Right lobe of liver (tissue), 6 donors: ENCODE data around the gene SBF2. TPM values are rescaled to one million over a fixed set of nuclear protein-coding genes. Genes with fewer than 3 reads are reported as not detected.

Source experiments
- ATAC-seq, 4 donors: fragments of 200-7000 bp; cut with Tn5 transposase; one replicate each; pipeline ENCODE4 v1.9.1; 2020; ENCODE audit warnings: mild to moderate bottlenecking in 4 of 4, moderate library complexity in 4 of 4
- DNase-seq, 3 donors: peaks; one replicate each; pipeline ENCODE4 v3.0.0-alpha.2; 2020
- H3K27ac ChIP-seq, 3 donors: fragments of 200-600 bp; one replicate each; pipeline ENCODE4 v1.8.0; 2022
- H3K27me3 ChIP-seq, 2 donors: fragments of 200-600 bp; one replicate each; pipeline ENCODE4 v1.8.0; 2022
- H3K36me3 ChIP-seq, 4 donors: fragments of 200-600 bp; sonication (generic) in 1 of 4; one replicate each; pipeline versions ENCODE4 v1.5.1 to v1.8.0; 2017 to 2022; ENCODE audit warnings: control low read depth in 1 of 4
- H3K4me1 ChIP-seq, 4 donors: fragments of 200-600 bp; sonication (generic) in 1 of 4; one replicate each; pipeline versions ENCODE4 v1.5.1 to v1.8.0; 2017 to 2022; ENCODE audit warnings: control low read depth in 1 of 4
- H3K4me3 ChIP-seq, 3 donors: fragments of 200-600 bp; one replicate each; pipeline ENCODE4 v1.8.0; 2022
- H3K9me3 ChIP-seq, 4 donors: fragments of 200-600 bp; sonication (generic) in 1 of 4; one replicate each; pipeline versions ENCODE4 v1.5.1 to v1.8.0; 2017 to 2022; ENCODE audit warnings: control low read depth in 1 of 4
- CTCF ChIP-seq, 4 donors: fragments of 200-600 bp in 3 of 4; fragments of 450-650 bp in 1 of 4; IDR thresholded peaks; one replicate each; pipeline versions ENCODE4 v1.5.1 to v1.8.0; 2016 to 2022; ENCODE audit warnings: antibody characterized with exemption in 4 of 4, mild to moderate bottlenecking in 2 of 4
- POLR2A ChIP-seq: fragments of 450-650 bp; IDR thresholded peaks from one replicate; pipeline ENCODE4 v1.6.1; 2017; ENCODE audit warnings: antibody characterized with exemption, mild to moderate bottlenecking
- WGBS: methylation state at CpG from one replicate; pipeline ENCODE4 v1.1.6; 2018; ENCODE audit warnings: low coverage, low lambda C conversion rate; ENCODE audit not compliant: insufficient coverage; ENCODE audit errors: missing lambda C conversion rate; 5-methylcytosine and 5-hydroxymethylcytosine counted together
- intact Hi-C, 2 donors: fragments of 100-400 bp; cut with DNase I; formaldehyde crosslinking; loops; one replicate each; pipeline versions ENCODE4 v1.11.2 to v1.14.1; 2022
- total RNA-seq, 6 experiments: library from RNA; depleted of rRNA in 2 of 6; stranded (reverse); fragments of >200 nt in 2 of 6; fragmentation: NEBNext Ultra II Directional in 3 of 6; extraction: Animal tissue kit (Norgen Biotek cat#: 25700) in 3 of 6; gene quantifications; one replicate each; pipeline versions ENCODE4 v1.1.0 to v1.2.4, GENCODE V29; 2016 to 2023
- donor health status: DM: no; HTN: yes; CAD: no.
- donor health status: DM: no; HTN: no; CAD: no.
- donor health status: DM: no; HTN: no; CAD: no.
- donor health status: DM: no; HTN: yes; CAD: no.
- donor health status: DM: no; HTN: yes; CAD: no.

Gene SBF2
- total RNA-seq, 6 experiments from 2014 or later: 13.7 to 28.4 (median 21.3) TPM

GRCh38 chr11:9739123-9739900 lies 554.7 kb downstream of the SBF2 start:
- intact Hi-C loops: no loop called here
- TF ChIP-seq POLR2A: no peak
- no peak for TF ChIP-seq CTCF (IDR thresholded peaks at IDR 0.05)
- Histone ChIP-seq H3K27me3 (no peaks in the 10 kb centered on the region), H3K9me3 (no peaks in the 10 kb centered on the region), H3K36me3 (no peaks in the 10 kb centered on the region), H3K4me1 (peaks cover 0 to 4% (median 0%) of the 10 kb centered on the region in 4 donors), H3K27ac (no peak overlapping the region), H3K4me3 (no peak overlapping the region)
- ATAC-seq: peak in 3 of 4 donors; percentile 17 to 53 (median 53)
- no peak for DNase-seq
- WGBS: 76% methylated on average over 4 of the region's 4 CpGs

GRCh38 chr11:9738707-9739106 lies 555.3 kb downstream of the SBF2 start:
- H3K36me3 ChIP-seq: no peaks in the 10 kb centered on the region
- intact Hi-C loops: no loop called here
- peaks cover 0 to 4% (median 0%) of the 10 kb centered on the region in 4 donors for H3K4me1 ChIP-seq
- TF ChIP-seq CTCF (IDR thresholded peaks at IDR 0.05): no peak
- no peak for TF ChIP-seq POLR2A
- H3K27ac ChIP-seq: peak overlapping the region in 1 of 3 donors; percentile 1
- ATAC-seq (no peak), DNase-seq (no peak)
- H3K9me3 ChIP-seq: no peaks in the 10 kb centered on the region
- 82% methylated on average over 1 of the region's 1 CpG for WGBS
- H3K4me3 ChIP-seq: no peak overlapping the region
- no peaks in the 10 kb centered on the region for H3K27me3 ChIP-seq

GRCh38 chr11:9738116-9738515 lies 555.9 kb downstream of the SBF2 start:
- intact Hi-C loops: no loop called here
- ATAC-seq: peak; percentile 26 to 66 (median 62)
- no peak overlapping the region for H3K4me3 ChIP-seq
- H3K4me1 ChIP-seq: peaks cover 0 to 4% (median 0%) of the 10 kb centered on the region in 4 donors
- peak overlapping the region in 1 of 3 donors; percentile 1 for H3K27ac ChIP-seq
- TF ChIP-seq CTCF (IDR thresholded peaks at IDR 0.05): no peak
- no peak for TF ChIP-seq POLR2A
- no peaks in the 10 kb centered on the region for H3K27me3 ChIP-seq
- WGBS: 38% methylated on average over 3 of the region's 3 CpGs
- no peak for DNase-seq
- H3K36me3 ChIP-seq: peaks cover 0 to 5% (median 0%) of the 10 kb centered on the region in 4 donors
- no peaks in the 10 kb centered on the region for H3K9me3 ChIP-seq

- peak; percentile 73 to 80 (median 76) for ATAC-seq
- no peak overlapping the region for H3K27ac ChIP-seq
- no peak overlapping the region for H3K4me3 ChIP-seq
- no peak for TF ChIP-seq CTCF (IDR thresholded peaks at IDR 0.05)
- TF ChIP-seq POLR2A: no peak
- intact Hi-C loops: no loop called here
- H3K36me3 ChIP-seq: peaks cover 0 to 5% (median 0%) of the 10 kb centered on the region in 4 donors
- 87% methylated on average over 2 of the region's 2 CpGs for WGBS
- no peak for DNase-seq
- no peaks in the 10 kb centered on the region for H3K9me3 ChIP-seq
- H3K4me1 ChIP-seq: peaks cover 0 to 4% (median 0%) of the 10 kb centered on the region in 4 donors
- no peaks in the 10 kb centered on the region for H3K27me3 ChIP-seq
These were observed 557.7 kb downstream of the SBF2 start for GRCh38 chr11:9736365-9736764.
